H1 (cell line): ENCODE data around the gene KRTAP20-3. TPM values are rescaled to one million over a fixed set of nuclear protein-coding genes. Genes with fewer than 3 reads are reported as not detected.

Experiments
- CTCF ChIA-PET: fragments of 300-600 bp; sonication (Branson Sonifier 250); formaldehyde crosslinking; loops from one replicate; lab custom pipeline; 2021; ENCODE audit not compliant: partially characterized antibody; lab: Charles Lee
- POLR2A ChIA-PET: fragments of 300-600 bp; sonication (Branson Sonifier 250); formaldehyde crosslinking; loops from one replicate; lab custom pipeline; 2021; ENCODE audit warnings: inconsistent platforms; ENCODE audit not compliant: partially characterized antibody; lab: Charles Lee
- DNase-seq, 2 experiments: peaks; one replicate each; pipeline versions ENCODE4 v3.0.0 to v3.0.0-alpha.2; 2010 to 2022; ENCODE audit warnings: low spot score in 2 of 2, low read depth in 1 of 2, mixed read lengths in 1 of 2
- FAIRE-seq: peaks from 2 replicates; lab custom pipeline; 2011; peaks lifted over from hg19 to GRCh38; lab: Jason Lieb, UNC
- H2AFZ ChIP-seq: 2 replicates; pipeline ENCODE4 v1.8.1; 2012; ENCODE audit warnings: low read length, inconsistent platforms
- H2AK5ac ChIP-seq: 2 replicates; pipeline ENCODE4 v1.6.1; 2013; ENCODE audit warnings: low read depth, low read length
- H2BK120ac ChIP-seq: replicated peaks from 2 replicates; pipeline ENCODE3; 2013; ENCODE audit warnings: low read depth, low read length, inconsistent platforms
- H2BK12ac ChIP-seq: 2 replicates; pipeline ENCODE4 v1.6.1; 2013; ENCODE audit warnings: low read depth, low read length
- H2BK15ac ChIP-seq: 2 replicates; pipeline ENCODE4 v1.6.1; 2013; ENCODE audit warnings: low read length
- H2BK20ac ChIP-seq: 2 replicates; pipeline ENCODE4 v1.6.1; 2013; ENCODE audit warnings: low read length
- H2BK5ac ChIP-seq: 2 replicates; pipeline ENCODE4 v1.6.1; 2013; ENCODE audit warnings: low read depth, low read length
- H3K14ac ChIP-seq: 2 replicates; pipeline ENCODE4 v1.6.1; 2013; ENCODE audit warnings: inconsistent platforms; ENCODE audit not compliant: insufficient read length
- H3K18ac ChIP-seq: 2 replicates; pipeline ENCODE4 v1.6.1; 2013; ENCODE audit warnings: low read length; ENCODE audit errors: extremely low read depth
- H3K23ac ChIP-seq: 2 replicates; pipeline ENCODE4 v1.6.1; 2013; ENCODE audit warnings: inconsistent platforms; ENCODE audit not compliant: insufficient read length
- H3K23me2 ChIP-seq: 2 replicates; pipeline ENCODE4 v1.6.1; 2013; ENCODE audit warnings: low read depth, low read length
- H3K27ac ChIP-seq: 2 replicates; pipeline ENCODE4 v1.6.1; 2011; ENCODE audit warnings: low read depth, low read length, inconsistent platforms
- H3K27me3 ChIP-seq, 4 experiments: replicated peaks in 1 of 4; 1 replicate in 1 of 4; 2 replicates in 3 of 4; pipeline versions ENCODE4 v1.6.1 to v1.8.1; 2011 to 2013; ENCODE audit warnings: low read length in 3 of 4, mild to moderate bottlenecking in 3 of 4, inconsistent platforms in 2 of 4, mixed read lengths in 2 of 4, moderate library complexity in 1 of 4; ENCODE audit not compliant: control insufficient read depth in 3 of 4, insufficient read depth in 3 of 4; ENCODE audit errors: extremely low read depth in 1 of 4
- H3K36me3 ChIP-seq, 4 experiments: 2 replicates each; pipeline versions ENCODE4 v1.6.1 to v1.8.1; 2011 to 2013; ENCODE audit warnings: mild to moderate bottlenecking in 4 of 4, low read length in 3 of 4, moderate library complexity in 2 of 4, control low read depth in 1 of 4, inconsistent platforms in 1 of 4; ENCODE audit not compliant: insufficient read depth in 4 of 4, control insufficient read depth in 2 of 4
- H3K4ac ChIP-seq: replicated peaks from 2 replicates; pipeline ENCODE3; 2013; ENCODE audit warnings: low read length, low read depth, mixed read lengths, inconsistent platforms; ENCODE audit not compliant: insufficient read length
- H3K4me1 ChIP-seq, 4 experiments: replicated peaks in 1 of 4; 1 replicate in 1 of 4; 2 replicates in 3 of 4; pipeline versions ENCODE4 v1.6.1 to v1.8.1; 2011 to 2013; ENCODE audit warnings: low read length in 3 of 4, inconsistent platforms in 2 of 4, mixed read lengths in 1 of 4; ENCODE audit not compliant: insufficient read depth in 4 of 4, control insufficient read depth in 3 of 4
- H3K4me2 ChIP-seq, 2 experiments: 2 replicates each; pipeline versions ENCODE4 v1.6.1 to v1.8.1; 2011 to 2013; ENCODE audit warnings: low read depth in 2 of 2, low read length in 2 of 2, control low read depth in 1 of 2, inconsistent platforms in 1 of 2, mild to moderate bottlenecking in 1 of 2; ENCODE audit not compliant: insufficient read depth in 1 of 2
- H3K4me3 ChIP-seq, 4 experiments: fragments of 200-600, 300-600 bp in 1 of 4; sonication (generic), shearing (Covaris generic), sonication (Bioruptor Twin) in 1 of 4; 2 replicates each; pipeline versions ENCODE4 v1.5.1 to v1.8.1; 2011 to 2016; ENCODE audit warnings: low read length in 4 of 4, low read depth in 3 of 4, control low read depth in 2 of 4, inconsistent platforms in 2 of 4, mild to moderate bottlenecking in 2 of 4, mixed read lengths in 1 of 4, moderate library complexity in 1 of 4; ENCODE audit not compliant: insufficient read depth in 2 of 4; ENCODE audit errors: extremely low read depth in 1 of 4
- H3K56ac ChIP-seq: replicated peaks from 2 replicates; pipeline ENCODE3; 2013; ENCODE audit warnings: low read depth, mild to moderate bottlenecking, mixed read lengths, low read length, inconsistent platforms; ENCODE audit not compliant: insufficient read length
- H3K79me1 ChIP-seq: 2 replicates; pipeline ENCODE4 v1.6.1; 2013; ENCODE audit warnings: low read depth, low read length, control low read depth
- H3K79me2 ChIP-seq, 2 experiments: 2 replicates each; pipeline versions ENCODE4 v1.6.1 to v1.8.1; 2012 to 2013; ENCODE audit warnings: low read length in 2 of 2, mild to moderate bottlenecking in 2 of 2, inconsistent platforms in 1 of 2; ENCODE audit not compliant: insufficient read depth in 2 of 2, control insufficient read depth in 1 of 2
- H3K9ac ChIP-seq, 4 experiments: replicated peaks in 1 of 4; 1 replicate in 1 of 4; 2 replicates in 3 of 4; pipeline versions ENCODE4 v1.6.1 to v1.8.1; 2011 to 2013; ENCODE audit warnings: low read depth in 3 of 4, low read length in 3 of 4, control low read depth in 2 of 4, mild to moderate bottlenecking in 2 of 4, moderate library complexity in 2 of 4, inconsistent platforms in 1 of 4; ENCODE audit errors: extremely low read depth in 1 of 4
- H3K9me3 ChIP-seq, 2 experiments: 2 replicates each; pipeline versions ENCODE4 v1.6.1 to v1.8.1; 2012 to 2013; ENCODE audit warnings: mild to moderate bottlenecking in 2 of 2, moderate library complexity in 2 of 2, control low read depth in 1 of 2, inconsistent platforms in 1 of 2, low read depth in 1 of 2, low read length in 1 of 2, mixed read lengths in 1 of 2; ENCODE audit not compliant: insufficient read depth in 2 of 2
- H4K20me1 ChIP-seq, 2 experiments: replicated peaks in 1 of 2; 2 replicates each; pipeline versions ENCODE3 to v1.8.1; 2011 to 2013; ENCODE audit warnings: inconsistent platforms in 2 of 2, low read length in 2 of 2, mild to moderate bottlenecking in 1 of 2; ENCODE audit not compliant: insufficient read depth in 2 of 2, control insufficient read depth in 1 of 2
- H4K5ac ChIP-seq: 2 replicates; pipeline ENCODE4 v1.6.1; 2013; ENCODE audit warnings: low read length, low read depth, mixed read lengths, inconsistent platforms; ENCODE audit not compliant: insufficient read length
- H4K8ac ChIP-seq: 2 replicates; pipeline ENCODE4 v1.8.0; 2013; ENCODE audit warnings: mild to moderate bottlenecking, moderate library complexity, low read length, inconsistent platforms; ENCODE audit not compliant: insufficient read depth; ENCODE audit errors: extremely low read depth
- H4K91ac ChIP-seq: replicated peaks from 2 replicates; pipeline ENCODE3; 2013; ENCODE audit warnings: low read length, mixed read lengths, inconsistent platforms; ENCODE audit not compliant: insufficient read length
- CBX8 ChIP-seq: fragments of 300-800, 300-1000 bp; sonication (generic); IDR thresholded peaks from 2 replicates; pipeline ENCODE4 v1.7.1; 2016; ENCODE audit warnings: low read depth, low read length, borderline replicate concordance
- CHD1 ChIP-seq: IDR thresholded peaks from 2 replicates; pipeline ENCODE4 v1.6.1; 2012; ENCODE audit warnings: low read depth, low read length, improper control_type of control experiment
- CTCF ChIP-seq, 3 experiments: IDR thresholded peaks; 1 replicate in 2 of 3; 2 replicates in 1 of 3; pipeline versions ENCODE4 v1.5.1 to v1.6.1; 2011; ENCODE audit warnings: low read length in 3 of 3, mild to moderate bottlenecking in 3 of 3, inconsistent platforms in 2 of 3, low read depth in 1 of 3, moderate library complexity in 1 of 3; ENCODE audit not compliant: insufficient read depth in 1 of 3; ENCODE audit errors: control extremely low read depth in 1 of 3
- JUN ChIP-seq: IDR thresholded peaks from 2 replicates; pipeline ENCODE4 v1.6.1; 2011; ENCODE audit warnings: low read depth, mild to moderate bottlenecking, improper control_type of control experiment, low read length
- KDM1A ChIP-seq: fragments of 200-600, 300-600 bp; sonication (generic); IDR thresholded peaks from 2 replicates; pipeline ENCODE4 v1.7.1; 2016; ENCODE audit warnings: mild to moderate bottlenecking, low read length, borderline replicate concordance
- KDM4A ChIP-seq: IDR thresholded peaks from one replicate; pipeline ENCODE4 v1.7.1; 2012; ENCODE audit warnings: low read depth, mild to moderate bottlenecking, moderate library complexity, low read length, inconsistent platforms; ENCODE audit not compliant: severe bottlenecking
- MAFK ChIP-seq: IDR thresholded peaks from 2 replicates; pipeline ENCODE4 v1.6.1; 2012; ENCODE audit warnings: low read depth, mild to moderate bottlenecking, improper control_type of control experiment, low read length
- SP1 ChIP-seq: IDR thresholded peaks from 2 replicates; pipeline ENCODE4 v1.6.1; 2011; ENCODE audit warnings: low read depth, low read length
- SP4 ChIP-seq: IDR thresholded peaks from 2 replicates; pipeline ENCODE4 v1.6.1; 2012; ENCODE audit warnings: low read length, inconsistent platforms
- SUZ12 ChIP-seq: fragments of 200-600 bp; sonication (generic); IDR thresholded peaks from 2 replicates; pipeline ENCODE4 v1.6.1; 2012; ENCODE audit warnings: mild to moderate bottlenecking, inconsistent platforms, low read length, moderate library complexity, mixed read lengths
- TAF7 ChIP-seq: optimal IDR thresholded peaks from 2 replicates; pipeline ENCODE3; 2011; ENCODE audit warnings: low read depth, mild to moderate bottlenecking, inconsistent platforms, low read length, moderate library complexity, borderline replicate concordance
- TBP ChIP-seq: IDR thresholded peaks from 2 replicates; pipeline ENCODE4 v1.6.1; 2011; ENCODE audit warnings: low read depth, low read length, improper control_type of control experiment
- TCF12 ChIP-seq: IDR thresholded peaks from 2 replicates; pipeline ENCODE4 v1.6.1; 2011; ENCODE audit warnings: low read depth, mild to moderate bottlenecking, low read length
- YY1 ChIP-seq: IDR thresholded peaks from 2 replicates; pipeline ENCODE4 v1.6.1; 2011; ENCODE audit warnings: low read depth, mild to moderate bottlenecking, low read length
- ZNF274 ChIP-seq: IDR thresholded peaks from 2 replicates; pipeline ENCODE4 v1.7.0; 2012; ENCODE audit warnings: low read length, borderline replicate concordance; ENCODE audit errors: extremely low read depth
- polyA plus RNA-seq, 7 experiments: library from polyadenylated mRNA; depleted of rRNA in 3 of 7; stranded (reverse) in 5 of 7; unstranded in 2 of 7; fragments of >200 nt in 5 of 7; fragments of 200-250 nt in 2 of 7; gene quantifications; 1 replicate in 5 of 7; 2 replicates in 1 of 7; 4 replicates in 1 of 7; pipeline versions ENCODE4 v1.2.1 to v1.2.3, GENCODE V29; 2011 to 2013; ENCODE audit warnings: missing spikeins in 2 of 7, mixed read lengths in 2 of 7
- total RNA-seq: library from RNA; stranded (reverse); fragmentation: NEBNext Ultra II Directional; extraction: Animal tissue kit (Norgen Biotek cat#: 25700); gene quantifications from 2 replicates; pipeline ENCODE4 v1.2.1, GENCODE V29; 2021

The KRTAP20-3 gene
- total and polyA plus RNA-seq, 2 of the 8 experiments (the other 6 are each of a cell fraction or from before 2014, with no cell fraction given) = not detected

GRCh38 chr21:30620080-30620479 is 22.6 kb upstream of the KRTAP20-3 start:
- H3K79me2 ChIP-seq = no peaks in the 10 kb centered on the region
- DNase-seq (no peak), FAIRE-seq (no peak)
- H3K4me2 ChIP-seq = no peak overlapping the region
- H2BK20ac ChIP-seq = no peak overlapping the region
- H3K79me1 ChIP-seq = no peaks in the 10 kb centered on the region
- ChIA-PET CTCF (no interaction called here), POLR2A (no interaction called here)
- H3K23ac ChIP-seq = no peak overlapping the region
- no peak overlapping the region for H2AFZ ChIP-seq
- H3K56ac ChIP-seq = no peak overlapping the region
- H3K23me2 ChIP-seq = no peaks in the 10 kb centered on the region
- no peak overlapping the region for H4K5ac ChIP-seq
- no peak overlapping the region for H4K8ac ChIP-seq
- peaks cover 4 to 6% of the 10 kb centered on the region in 2 experiments for H3K9me3 ChIP-seq
- no peak overlapping the region for H4K91ac ChIP-seq
- no peak overlapping the region for H3K9ac ChIP-seq
- no peak overlapping the region for H3K14ac ChIP-seq
- H3K4me3 ChIP-seq = no peak overlapping the region
- no peak overlapping the region for H3K4ac ChIP-seq
- H2AK5ac ChIP-seq = no peak overlapping the region
- H2BK120ac ChIP-seq = no peak overlapping the region
- H3K18ac ChIP-seq = no peak overlapping the region
- no peak overlapping the region for H2BK5ac ChIP-seq
- H3K27ac ChIP-seq = no peak overlapping the region
- no peaks in the 10 kb centered on the region for H3K36me3 ChIP-seq
- H2BK12ac ChIP-seq = no peak overlapping the region
- H2BK15ac ChIP-seq = no peak overlapping the region
- no peaks in the 10 kb centered on the region for H4K20me1 ChIP-seq
- no peaks in the 10 kb centered on the region for H3K27me3 ChIP-seq
- H3K4me1 ChIP-seq = no peaks in the 10 kb centered on the region
- no peak for TF ChIP-seq MAFK
- no peak for TF ChIP-seq SUZ12
- no peak for TF ChIP-seq TCF12
- no peak for TF ChIP-seq KDM1A
- TF ChIP-seq ZNF274 = no peak
- no peak for TF ChIP-seq SP4
- no peak for TF ChIP-seq CHD1
- TF ChIP-seq TBP = no peak
- TF ChIP-seq CTCF (IDR thresholded peaks at IDR 0.05; ENCODE audit: control extremely low read depth in 1 of 3, insufficient read depth in 1 of 3, low read depth in 1 of 3, low read length in 3 of 3) = no peak
- TF ChIP-seq JUN = no peak
- TF ChIP-seq SP1 = no peak
- TF ChIP-seq TAF7 = no peak
- no peak for TF ChIP-seq CBX8
- no peak for TF ChIP-seq KDM4A
- TF ChIP-seq YY1 = no peak
